DMS53 treated with DMSO at 0.1 percent for 48 hours (cell line): ENCODE measurements around the gene KRTAP29-1.
"Not testable (repeated sequence)": the region's sequence is repeated elsewhere in the genome, so short reads cannot be mapped to it uniquely, and the experiment has no call there.

Experiments used
- DNase-seq: peaks from one replicate; lab custom pipeline; 2025; ENCODE audit not compliant: unreplicated experiment; lab: John Stamatoyannopoulos, UW

KRTAP29-1 gene, protein sequence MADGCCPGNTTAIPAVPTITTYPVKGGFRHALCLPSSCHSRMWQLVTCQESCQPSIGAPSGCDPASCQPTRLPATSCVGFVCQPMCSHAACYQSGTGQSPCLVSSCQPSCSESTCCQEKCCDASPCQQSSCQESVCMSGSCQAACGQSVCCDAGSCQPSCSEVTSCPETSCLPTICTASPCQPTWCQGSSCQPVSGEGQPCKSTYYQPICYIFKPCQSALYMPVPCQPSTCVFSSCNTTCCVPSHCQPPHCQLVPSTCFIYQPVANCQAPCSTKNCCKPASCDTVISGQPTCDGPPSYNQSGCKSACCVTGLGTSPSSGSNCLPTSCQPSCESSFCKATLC

DNA sequence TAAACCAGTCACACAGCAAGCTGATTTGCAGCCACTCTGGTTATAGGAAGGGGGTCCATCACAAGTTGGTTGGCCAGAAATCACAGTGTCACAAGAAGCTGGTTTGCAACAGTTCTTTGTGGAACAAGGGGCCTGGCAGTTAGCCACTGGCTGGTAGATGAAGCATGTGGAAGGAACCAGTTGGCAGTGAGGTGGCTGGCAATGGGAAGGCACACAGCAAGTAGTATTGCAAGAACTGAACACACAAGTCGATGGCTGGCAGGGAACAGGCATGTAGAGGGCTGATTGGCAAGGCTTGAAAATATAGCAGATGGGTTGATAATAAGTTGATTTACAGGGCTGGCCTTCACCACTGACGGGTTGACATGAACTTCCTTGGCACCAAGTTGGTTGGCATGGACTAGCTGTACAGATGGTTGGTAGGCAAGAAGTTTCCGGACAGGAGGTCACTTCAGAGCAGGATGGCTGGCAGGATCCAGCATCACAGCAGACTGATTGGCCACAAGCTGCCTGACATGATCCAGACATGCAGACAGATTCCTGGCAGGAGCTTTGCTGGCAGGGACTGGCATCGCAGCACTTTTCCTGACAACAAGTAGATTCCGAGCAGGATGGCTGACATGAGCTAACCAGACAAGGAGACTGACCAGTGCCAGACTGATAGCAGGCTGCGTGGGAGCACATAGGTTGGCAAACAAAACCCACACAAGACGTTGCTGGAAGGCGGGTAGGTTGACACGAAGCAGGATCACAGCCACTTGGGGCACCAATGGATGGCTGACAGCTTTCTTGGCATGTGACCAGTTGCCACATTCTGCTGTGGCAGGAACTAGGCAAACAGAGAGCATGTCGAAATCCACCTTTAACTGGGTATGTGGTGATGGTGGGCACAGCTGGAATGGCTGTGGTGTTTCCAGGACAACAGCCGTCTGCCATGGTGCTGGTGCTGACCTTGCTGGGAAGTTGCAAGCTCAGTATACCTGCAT lies at the start of gene KRTAP29-1:
KRTAP29-1 (minus strand) TSS at position 936 of the 986 bp plus-strand sequence; CDS start at position 936, 0 bp downstream.
- no peak for DNase-seq

DNA sequence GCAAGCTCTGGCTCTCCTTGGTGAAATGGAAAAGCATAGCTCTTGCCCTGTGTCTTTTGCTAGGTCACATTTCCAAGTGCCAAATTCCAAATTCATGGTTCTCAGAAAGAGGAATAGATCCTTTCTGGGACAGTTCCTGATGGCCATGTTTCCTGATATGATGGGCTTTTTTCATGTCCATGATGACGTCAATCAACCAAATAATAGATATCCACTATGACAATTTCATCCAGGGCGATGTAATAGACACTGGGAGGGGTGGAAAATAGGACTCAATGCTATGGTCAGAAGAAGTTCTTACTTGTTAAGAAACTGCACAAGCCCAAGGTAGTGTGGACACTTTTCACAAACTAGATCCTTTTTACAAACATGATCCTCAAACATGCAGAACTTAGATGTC lies 48.5 kb upstream of the KRTAP29-1 start:
- no peak for DNase-seq

DNA sequence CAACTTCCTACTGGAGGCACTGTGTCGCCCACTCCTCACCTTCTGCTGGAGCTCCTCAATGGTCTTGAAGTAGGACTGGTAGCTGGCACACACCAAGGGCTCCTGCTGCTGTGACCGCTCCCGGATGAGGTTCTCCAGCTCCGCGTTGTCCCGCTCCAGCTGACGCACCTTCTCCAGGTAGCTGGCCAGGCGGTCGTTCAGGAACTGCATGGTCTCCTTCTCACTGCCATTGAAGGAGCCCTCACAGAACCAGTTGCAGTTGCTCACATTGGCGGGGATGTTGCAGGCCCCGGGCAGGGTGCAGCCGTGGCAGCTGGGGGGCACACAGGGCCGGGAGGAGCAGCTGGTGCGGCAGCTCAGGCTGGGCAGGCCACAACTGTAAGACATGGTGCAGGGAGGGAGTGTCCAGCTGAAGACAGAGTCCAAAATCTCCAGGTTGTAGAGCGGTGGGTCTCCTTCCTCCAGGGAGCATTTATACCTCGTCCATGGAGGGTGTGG lies 47.8 kb upstream of the KRTAP29-1 start, which contains the start of gene KRT33A:
KRT33A (minus strand) TSS at position 448 of the 498 bp plus-strand sequence; CDS start at position 387, 61 bp downstream.
- not testable (repeated sequence) for DNase-seq

DNA sequence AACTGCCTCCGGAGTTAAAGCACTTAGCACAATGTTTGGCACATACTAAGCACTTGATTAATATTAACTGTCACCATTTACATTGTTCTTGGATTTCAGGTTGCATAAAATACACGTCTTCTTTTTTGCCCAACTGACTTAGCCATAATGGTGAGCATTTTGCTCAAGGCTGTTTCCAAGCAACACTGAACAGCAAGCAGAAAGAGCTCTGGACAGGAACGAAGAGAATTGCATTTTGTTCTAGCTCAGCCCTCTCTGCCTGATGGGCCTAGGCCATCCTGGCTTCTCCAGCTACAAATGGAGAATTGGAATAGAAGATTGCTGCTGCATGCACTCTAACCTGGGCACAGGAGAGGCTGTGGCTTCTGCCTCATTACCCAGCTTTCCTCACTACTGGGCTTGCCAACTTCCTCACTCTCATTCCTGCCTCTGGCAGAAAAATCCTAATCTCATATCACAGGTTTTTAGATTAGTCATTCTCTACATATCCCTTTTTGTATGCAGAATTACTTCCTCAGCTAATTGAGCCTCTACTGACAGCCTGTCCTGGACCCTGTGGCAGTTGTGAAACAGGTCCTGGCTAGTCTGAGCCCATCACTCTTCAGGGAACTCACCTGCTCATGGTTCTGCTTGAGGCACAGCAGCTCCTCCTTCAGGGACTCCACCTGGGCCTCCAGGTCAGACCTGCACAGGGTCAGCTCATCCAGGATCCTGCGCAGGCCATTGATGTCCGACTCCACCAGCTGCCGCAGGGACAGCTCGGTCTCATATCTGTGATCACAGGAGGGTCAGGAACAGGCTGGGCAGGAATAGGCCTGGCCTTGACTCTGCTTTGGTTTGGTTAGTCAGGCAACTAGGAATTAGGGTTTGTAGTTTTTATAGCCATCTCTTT lies 45.5 kb upstream of the KRTAP29-1 start:
- DNase-seq, result no peak

DNA sequence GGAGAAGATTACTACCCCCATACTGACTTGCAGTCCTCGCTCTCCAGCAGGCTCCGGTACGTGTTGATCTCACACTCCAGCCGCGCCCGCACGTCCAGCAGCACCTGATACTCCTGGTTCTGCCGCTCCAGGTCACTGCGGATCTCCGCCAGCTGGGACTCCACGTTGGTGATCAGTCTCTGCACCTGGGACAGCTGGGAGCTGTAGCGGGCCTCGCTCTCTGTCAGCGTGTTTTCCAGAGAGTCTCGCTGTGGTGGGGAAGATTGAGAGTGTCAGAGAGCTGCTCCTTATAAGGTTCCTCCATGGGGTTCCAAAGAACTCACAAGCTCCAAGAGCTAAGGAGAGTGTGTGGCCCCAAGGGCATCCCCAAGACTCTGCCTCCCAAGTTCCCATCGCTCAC lies 43.8 kb upstream of the KRTAP29-1 start:
- DNase-seq, result not testable (repeated sequence)

DNA sequence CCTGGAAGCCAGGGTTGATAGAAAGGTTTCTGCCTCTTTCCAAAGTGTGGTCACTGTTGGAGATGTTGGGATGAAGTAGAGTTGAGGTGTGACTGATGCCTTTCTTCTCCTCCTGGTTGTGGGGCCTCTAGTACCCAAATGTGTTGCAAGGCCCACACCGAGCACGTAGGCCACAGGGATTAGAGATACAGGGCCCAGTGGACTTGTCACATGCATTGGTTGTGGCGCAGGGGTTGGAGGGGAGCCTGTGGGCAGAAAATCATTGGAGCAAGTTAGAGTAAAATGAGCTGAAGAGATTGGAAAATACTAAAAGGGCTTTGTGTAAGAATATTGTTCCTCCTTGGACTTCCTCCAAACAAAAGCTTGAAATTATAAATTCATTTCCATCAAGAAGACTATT lies 43.3 kb upstream of the KRTAP29-1 start:
- no peak for DNase-seq

DNA sequence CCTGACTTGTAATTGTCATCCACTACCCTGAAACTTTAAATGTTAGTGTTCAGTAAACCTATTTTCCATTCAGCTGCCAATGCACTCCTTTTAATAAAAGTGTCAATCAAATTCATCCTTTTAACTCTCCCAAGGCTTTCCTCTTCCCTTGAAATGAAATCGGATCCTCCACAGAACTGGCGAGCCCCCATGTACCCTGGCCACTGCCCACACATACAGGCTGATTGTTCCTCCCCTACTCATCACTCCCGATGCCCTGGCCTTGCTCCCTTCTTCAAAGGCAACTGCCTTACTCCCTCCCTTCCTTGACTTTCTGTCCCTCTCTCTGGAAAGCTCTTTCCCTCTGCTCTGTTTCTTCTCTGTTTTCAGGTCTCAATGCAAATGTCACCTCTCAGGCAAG lies 40.4 kb upstream of the KRTAP29-1 start:
- DNase-seq, result no peak

DNA sequence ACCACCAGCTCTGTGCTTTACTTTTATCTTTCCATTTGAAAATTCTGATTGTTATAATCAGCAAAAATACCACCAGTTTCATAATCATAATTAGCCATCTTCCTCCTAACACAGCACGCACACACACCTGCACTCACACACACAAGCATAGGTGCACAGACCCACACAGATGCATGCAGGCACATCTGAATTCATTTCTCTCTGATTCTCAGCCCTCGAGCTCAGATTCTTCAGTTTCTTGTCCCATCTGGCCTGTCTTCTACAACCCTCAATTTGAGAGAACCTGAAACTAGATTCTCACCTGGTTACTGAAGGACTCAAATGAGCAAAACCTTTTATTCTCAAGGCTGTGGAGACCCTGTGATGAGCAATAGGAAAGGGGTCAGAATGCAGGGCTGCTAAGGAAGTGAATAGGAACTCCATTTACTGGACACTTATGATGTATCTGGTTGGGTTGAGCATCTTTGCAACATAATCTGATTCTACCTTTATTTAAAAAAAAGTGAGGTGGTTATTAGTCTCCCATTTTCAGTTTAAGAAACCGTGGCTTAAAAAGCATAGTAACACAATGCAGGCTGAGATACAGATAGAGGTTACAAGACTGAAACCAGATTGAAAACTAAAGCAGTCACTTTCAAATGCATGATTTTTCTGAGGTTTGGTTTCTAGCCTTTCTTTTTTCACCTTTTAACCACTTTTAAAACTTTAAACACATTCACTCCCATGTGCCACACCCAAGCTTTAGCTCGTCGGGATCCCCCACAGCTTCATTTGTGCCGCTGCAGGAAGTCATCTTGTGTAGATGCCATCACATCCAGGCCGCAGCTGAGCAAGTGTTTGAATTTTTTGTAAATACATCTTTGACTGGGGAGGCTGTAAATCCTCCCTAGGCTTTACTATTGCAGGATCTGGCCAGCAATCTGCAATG lies 38.5 kb upstream of the KRTAP29-1 start:
- no peak for DNase-seq

DNA sequence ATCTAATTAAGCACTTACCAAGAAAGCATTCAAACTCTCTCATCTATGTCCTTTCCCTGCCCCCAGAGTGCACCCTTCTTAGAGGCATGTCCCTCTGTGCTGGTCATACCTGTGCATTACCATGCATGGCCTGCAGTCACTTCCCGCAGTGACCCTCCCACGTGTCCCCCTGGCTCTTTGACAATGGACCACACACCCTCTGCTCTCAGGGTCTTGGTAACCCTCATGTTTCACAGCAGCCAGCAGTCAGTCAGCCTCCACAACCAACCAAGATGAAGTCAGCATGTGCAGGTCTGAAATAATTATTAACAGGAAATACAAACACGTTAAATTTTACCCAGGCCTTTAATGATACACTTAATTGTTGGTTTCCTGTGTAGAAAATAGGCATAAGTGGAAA lies 37.8 kb upstream of the KRTAP29-1 start:
- DNase-seq, result no peak

DNA sequence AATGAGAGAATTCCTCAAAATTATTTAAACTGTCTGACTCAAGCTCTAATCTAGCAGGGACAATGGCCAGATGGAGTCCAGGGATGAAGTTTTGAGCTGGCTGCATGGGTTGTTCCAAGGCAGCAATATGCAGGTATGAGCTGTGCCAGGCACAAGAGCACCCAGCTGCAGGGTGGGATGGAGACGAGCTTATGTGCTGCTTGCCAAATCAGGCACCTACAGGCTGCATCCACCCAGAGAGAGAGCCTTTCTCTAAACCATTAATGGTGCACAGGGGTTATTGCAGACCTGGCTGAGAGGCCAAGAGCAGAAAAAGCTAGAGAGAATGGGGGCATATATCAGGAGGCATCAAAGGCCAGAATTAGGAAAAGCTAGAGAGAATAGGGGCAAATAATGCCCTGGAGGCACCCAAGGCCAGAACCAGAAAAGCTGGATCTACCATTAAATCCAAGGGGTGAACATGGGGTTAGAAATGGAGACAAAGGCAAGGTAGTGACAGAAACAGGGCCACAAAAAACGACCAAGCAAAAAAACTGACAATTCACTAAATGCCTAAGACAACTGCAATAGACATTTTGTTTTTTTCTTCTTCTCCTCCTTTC lies 37.0 kb upstream of the KRTAP29-1 start:
- no peak for DNase-seq

DNA sequence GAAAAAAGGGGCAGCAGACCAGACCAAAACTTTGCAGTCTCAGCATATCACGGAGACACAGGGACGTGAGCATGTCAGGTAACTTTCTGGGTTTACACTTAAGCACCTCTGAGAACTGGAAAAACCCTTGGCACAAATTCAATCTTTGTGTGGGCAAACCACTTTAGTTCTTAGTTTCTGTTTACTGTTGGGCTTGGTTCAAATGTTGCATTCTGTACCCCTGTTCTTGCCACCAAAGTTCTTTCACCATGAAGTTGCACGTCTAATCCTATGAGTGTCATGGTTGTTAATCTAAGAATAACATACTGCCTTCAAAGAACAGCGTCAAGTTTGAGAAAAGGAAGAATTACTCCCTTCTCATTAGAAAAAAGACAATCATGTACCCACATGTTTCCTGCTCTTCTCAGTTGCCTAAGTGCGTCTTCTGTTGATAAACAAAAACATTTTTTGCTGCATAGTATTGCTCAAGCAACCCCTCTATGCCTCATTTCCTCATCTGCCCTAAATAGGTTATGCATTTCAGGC lies 36.4 kb upstream of the KRTAP29-1 start:
- DNase-seq, result no peak

DNA sequence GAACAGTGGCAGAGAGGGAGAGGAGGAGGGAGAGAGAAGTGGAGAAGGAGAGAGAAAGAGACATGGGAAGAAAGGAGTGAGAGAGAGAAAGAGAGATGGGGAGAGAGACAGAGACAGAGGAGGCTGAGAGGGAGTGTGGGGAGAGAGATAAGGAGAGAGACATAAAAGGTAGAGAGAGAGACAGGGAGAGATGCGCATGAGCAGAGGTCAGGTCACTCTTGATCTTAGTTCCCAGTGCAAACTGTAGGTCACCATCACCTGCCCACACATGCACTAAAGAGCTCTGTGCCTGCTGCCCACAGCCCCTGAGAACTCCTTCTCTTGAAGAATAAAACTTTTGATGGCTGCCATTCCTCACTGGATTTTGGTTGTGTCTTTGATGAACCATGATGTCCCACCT lies 33.1 kb upstream of the KRTAP29-1 start:
- no peak for DNase-seq

DNA sequence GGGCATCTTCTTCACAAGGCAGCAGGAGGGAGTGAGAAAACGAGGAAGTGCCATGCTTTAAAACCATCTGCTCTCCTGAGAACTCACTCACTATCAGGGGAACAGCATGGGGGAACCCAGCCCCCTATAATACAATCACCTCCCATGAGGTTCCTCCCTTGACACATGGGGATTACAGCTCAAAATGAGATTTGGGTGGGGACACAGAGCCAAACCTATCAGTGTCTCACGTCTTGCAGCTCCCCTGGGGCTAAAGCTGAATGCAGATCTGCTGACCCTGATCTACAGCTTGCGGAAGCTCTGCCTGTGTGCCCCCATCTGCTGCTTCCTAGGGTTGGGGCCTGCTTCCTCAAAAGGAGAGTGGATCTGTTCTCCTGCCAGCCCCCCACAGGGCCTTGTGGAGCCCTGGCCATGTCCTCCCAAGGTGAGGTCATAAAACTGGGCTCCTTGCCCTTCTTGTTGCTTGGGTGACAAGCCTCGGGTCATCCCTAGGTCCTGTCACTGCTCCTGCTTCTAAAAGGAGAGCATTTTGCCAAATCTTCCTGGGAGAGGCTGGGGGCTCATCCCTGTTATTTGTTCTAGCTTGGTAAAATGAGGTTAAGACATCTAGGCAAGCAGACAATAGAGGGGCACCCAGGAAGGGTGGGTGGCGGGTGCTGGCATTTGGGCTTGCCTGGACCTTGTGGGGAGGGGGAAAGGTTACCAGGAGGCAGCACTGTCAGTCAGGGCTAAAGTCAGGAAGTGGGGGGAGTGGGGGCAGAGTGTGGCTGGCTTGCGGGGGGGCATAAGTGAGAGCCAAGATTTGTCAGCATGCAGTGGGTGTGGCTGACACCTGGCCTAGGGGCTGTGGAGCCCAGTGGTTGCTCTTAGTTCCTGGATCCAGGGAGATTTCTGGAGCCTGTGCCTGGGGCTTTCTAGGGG lies 32.0 kb upstream of the KRTAP29-1 start:
- DNase-seq, result no peak

DNA sequence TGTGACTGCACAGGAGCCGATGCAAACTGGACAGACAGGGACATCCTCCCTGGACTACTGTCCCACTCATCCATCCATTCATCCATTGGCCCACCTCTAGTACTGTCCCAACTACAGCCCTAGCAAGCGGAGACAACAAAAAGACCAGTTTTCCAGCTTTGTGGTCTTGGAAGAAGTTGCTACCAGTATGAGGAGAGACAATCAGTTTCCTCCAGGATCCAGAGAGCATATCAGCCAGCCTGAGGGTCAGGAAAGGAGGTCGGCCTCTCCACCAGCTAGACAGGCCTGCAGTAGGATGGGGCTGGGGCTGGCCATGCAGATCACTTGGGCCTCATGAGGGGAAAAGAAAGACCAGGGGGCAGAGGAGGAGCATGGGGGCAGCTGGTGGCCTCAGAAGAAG lies 31.2 kb upstream of the KRTAP29-1 start:
- DNase-seq, result no peak

DNA sequence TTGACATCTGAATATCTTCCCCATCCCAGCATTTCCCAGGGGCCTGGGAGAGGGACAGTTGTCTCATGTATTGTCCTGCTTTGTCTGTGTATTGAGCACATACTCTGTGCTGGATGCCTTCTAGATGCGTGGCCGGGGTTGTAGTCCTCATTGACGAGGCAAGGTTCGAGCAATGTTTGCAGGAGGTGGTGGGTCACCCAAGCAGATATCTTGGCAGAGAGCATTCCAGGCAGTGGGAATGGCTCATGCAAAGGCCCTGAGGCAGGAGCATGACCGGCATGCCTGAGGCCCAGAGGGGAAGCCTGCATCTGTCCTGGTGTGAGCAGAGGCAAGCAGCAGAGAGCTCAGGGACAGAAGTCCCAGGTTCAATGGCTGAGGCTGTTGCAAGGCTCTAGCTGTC lies 30.4 kb upstream of the KRTAP29-1 start:
- no peak for DNase-seq

DNA sequence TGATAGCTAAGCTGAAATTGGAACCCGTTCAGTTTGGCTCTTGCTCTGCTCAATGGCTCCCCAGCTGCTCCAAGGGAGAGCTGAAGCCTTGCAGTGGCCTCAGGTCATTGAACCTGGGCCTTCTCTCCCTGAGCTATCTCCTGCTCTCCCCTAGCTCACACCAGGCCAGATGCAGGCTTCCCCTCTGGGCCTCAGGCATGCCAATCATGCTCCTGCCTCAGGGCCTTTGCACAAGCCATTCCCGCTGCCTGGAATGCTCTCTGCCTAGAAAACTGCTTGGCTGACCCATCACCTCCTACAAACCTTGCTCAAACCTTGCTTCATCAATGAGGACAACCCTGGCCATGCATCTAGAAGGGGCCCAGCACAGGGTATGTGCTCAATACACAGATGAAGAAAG lies 29.6 kb upstream of the KRTAP29-1 start:
- DNase-seq, result no peak

DNA sequence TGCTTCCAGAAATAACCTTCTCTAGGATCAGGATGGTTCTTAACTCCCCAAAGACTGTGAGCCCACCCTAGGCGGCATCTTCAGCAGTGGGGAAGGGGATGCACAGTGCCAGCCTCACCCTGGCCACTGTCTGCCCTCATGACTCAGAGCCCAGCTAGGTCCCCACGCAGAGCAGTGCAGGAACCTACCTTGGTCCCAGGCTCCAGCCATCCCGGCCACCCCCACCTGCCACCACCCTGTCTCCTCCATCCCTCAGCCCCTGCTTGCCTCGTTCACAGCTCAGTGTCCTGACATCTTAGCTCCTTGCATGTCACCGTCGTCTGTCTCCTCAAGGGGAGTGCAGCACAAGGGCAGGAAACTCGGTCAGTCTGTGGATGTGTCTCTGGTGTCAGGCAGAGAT lies 29.0 kb upstream of the KRTAP29-1 start:
- no peak for DNase-seq
